ENCODE results near the gene IRF2BPL. TPM values are rescaled to one million over a fixed set of nuclear protein-coding genes. Genes with fewer than 3 reads are reported as not detected.

The IRF2BPL gene
- total and polyA plus RNA-seq, 9 of the 15 experiments (the other 6 are each of a cell fraction or from before 2014, with no cell fraction given): 0.52 to 21.6 (median 2.5) TPM

- 0 out of 2 replicates have a peak, but pooled peaks have one; percentile 23 for TF ChIP-seq MAX (CRISPR knock-in tag; IDR thresholded peaks at IDR 0.05)
- peak in 1 of 2 experiments; percentile 62; a peak in 2 of 4 replicates for TF ChIP-seq MAZ (CRISPR knock-in tag; conservative IDR thresholded peaks at IDR 0.05 in 1 of 2, IDR thresholded peaks at IDR 0.05 in 1 of 2)
- peak; percentile 83 for TF ChIP-seq REST (IDR thresholded peaks at IDR 0.05; ENCODE audit: borderline replicate concordance)
- no peak for TF ChIP-seq REST (CRISPR knock-in tag; IDR thresholded peaks at IDR 0.05; ENCODE audit: low read depth)
- TF ChIP-seq NFIX (CRISPR knock-in tag; IDR thresholded peaks at IDR 0.05; ENCODE audit: low read depth): peak; percentile 36; the same call in 1 of the 2 replicates
- TF ChIP-seq RB1 (IDR thresholded peaks at IDR 0.05; ENCODE audit: low read depth): peak; percentile 53; the same call in 1 of the 2 replicates
Observed at GRCh38 chr14:77067632-77068516, 39.4 kb upstream of the IRF2BPL start (continued).

Measured in K562 (cell line).